Lung (tissue), 12 donors: ENCODE data around the gene CLSTN2. TPM values are rescaled to one million over a fixed set of nuclear protein-coding genes. Genes with fewer than 3 reads are reported as not detected.
A peak's percentile ranks its signal among the peaks of the same experiment; 100 is the strongest.

Experiments
- ATAC-seq: fragments of 200-7000 bp; cut with Tn5 transposase; one replicate; pipeline ENCODE4 v1.9.1; 2020; ENCODE audit warnings: moderate number of reproducible peaks; ENCODE audit not compliant: insufficient read depth, low FRiP score
- DNase-seq, 3 donors: peaks; one replicate each; pipeline ENCODE4 v3.0.0-alpha.2; 2013 to 2017
- H3K27ac ChIP-seq, 2 donors: one replicate each; pipeline ENCODE4 v1.5.1; 2013; ENCODE audit warnings: mild to moderate bottlenecking in 2 of 2, moderate library complexity in 2 of 2, control low read depth in 1 of 2, inconsistent platforms in 1 of 2, low read depth in 1 of 2, low read length in 1 of 2
- H3K27me3 ChIP-seq, 3 donors: one replicate each; pipeline ENCODE4 v1.5.1; 2013; ENCODE audit warnings: low read length in 2 of 3; ENCODE audit not compliant: control insufficient read depth in 3 of 3, insufficient read depth in 3 of 3
- H3K36me3 ChIP-seq, 4 donors: one replicate each; pipeline ENCODE4 v1.5.1; 2013; ENCODE audit warnings: low read length in 4 of 4, mild to moderate bottlenecking in 1 of 4, moderate library complexity in 1 of 4; ENCODE audit not compliant: control insufficient read depth in 4 of 4, insufficient read depth in 4 of 4
- H3K4me1 ChIP-seq, 5 donors: one replicate each; pipeline ENCODE4 v1.5.1; 2013; ENCODE audit warnings: low read length in 5 of 5, mild to moderate bottlenecking in 2 of 5, moderate library complexity in 1 of 5; ENCODE audit not compliant: control insufficient read depth in 5 of 5, insufficient read depth in 5 of 5
- H3K4me3 ChIP-seq: one replicate; pipeline ENCODE4 v1.5.1; 2013; ENCODE audit warnings: mild to moderate bottlenecking, control low read depth, moderate library complexity
- H3K9ac ChIP-seq, 2 donors: one replicate each; pipeline ENCODE4 v1.5.1; 2013; ENCODE audit warnings: low read length in 2 of 2, control low read depth in 1 of 2; ENCODE audit not compliant: insufficient read depth in 1 of 2
- H3K9me3 ChIP-seq, 4 donors: one replicate each; pipeline ENCODE4 v1.5.1; 2013; ENCODE audit warnings: low read length in 3 of 4, mild to moderate bottlenecking in 1 of 4, moderate library complexity in 1 of 4; ENCODE audit not compliant: control insufficient read depth in 4 of 4, insufficient read depth in 3 of 4
- CTCF ChIP-seq: IDR thresholded peaks from 2 replicates; pipeline ENCODE4 v1.5.1; 2012; ENCODE audit warnings: mild to moderate bottlenecking; ENCODE audit errors: control extremely low read depth, extremely low read depth
- WGBS, 2 donors: extraction: QIAGEN DNeasy Blood & Tissue Kit; methylation state at CpG; one replicate each; pipeline ENCODE4 v1.1.7; 2013; 5-methylcytosine and 5-hydroxymethylcytosine counted together
- polyA plus RNA-seq, 2 donors: library from polyadenylated mRNA; stranded (reverse); fragments of 200-250 nt; gene quantifications; one replicate each; pipeline ENCODE4 v1.2.1, GENCODE V29; 2013
- total RNA-seq, 2 donors: library from RNA; depleted of rRNA in 1 of 2; stranded (reverse); fragments of >200 nt in 1 of 2; gene quantifications; one replicate each; pipeline ENCODE4 v1.2.1, GENCODE V29; 2014 to 2021
- donor health status: control.
- donor health status: control.
- donor health status: Bipolar disorder and iron deficiency.
- donor health status: healthy.
- donor health status: DM: yes; HTN: yes; CAD: no.

CLSTN2 gene
- total and polyA plus RNA-seq, 4 donors, result 0.07 to 2.4 (median 1.3) TPM

DNA sequence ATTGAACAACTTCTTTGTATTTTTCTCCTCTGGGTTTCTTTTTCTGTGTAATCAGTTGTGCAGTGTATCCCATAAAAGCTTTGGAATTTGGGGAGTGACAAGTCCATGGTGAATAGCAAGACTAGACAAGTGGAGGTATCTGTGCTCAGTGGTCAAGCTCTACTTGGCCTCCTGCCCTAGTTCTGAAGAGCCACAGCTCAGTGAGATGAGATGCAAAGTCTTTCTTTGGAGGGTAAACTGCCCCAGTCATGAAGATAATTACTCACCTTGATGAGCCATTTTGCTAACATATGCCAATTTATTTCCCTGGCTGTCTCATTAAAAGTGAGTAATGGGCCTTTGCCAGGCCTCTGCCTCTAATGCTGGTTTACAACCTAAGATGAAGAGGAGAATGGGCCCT lies 471.7 kb downstream of the CLSTN2 start:
- H3K27me3 ChIP-seq, result no peaks in the 10 kb centered on the region
- no peak for DNase-seq
- H3K4me1 ChIP-seq, result peaks cover 0 to 6% (median 0%) of the 10 kb centered on the region in 5 donors
- no peak for TF ChIP-seq CTCF
- H3K4me3 ChIP-seq, result no peak overlapping the region
- no peak overlapping the region for H3K9ac ChIP-seq
- H3K9me3 ChIP-seq, result peaks cover 0 to 9% (median 4%) of the 10 kb centered on the region in 4 donors
- no peak for ATAC-seq
- no peaks in the 10 kb centered on the region for H3K36me3 ChIP-seq
- no peak overlapping the region for H3K27ac ChIP-seq

GRCh38 chr3:140408252-140408651 lies 473.3 kb downstream of the CLSTN2 start:
- Histone ChIP-seq H3K27ac (no peak overlapping the region), H3K27me3 (no peaks in the 10 kb centered on the region), H3K36me3 (no peaks in the 10 kb centered on the region), H3K9ac (no peak overlapping the region), H3K9me3 (peaks cover 0 to 11% (median 4%) of the 10 kb centered on the region in 4 donors), H3K4me1 (peaks cover 0 to 6% (median 0%) of the 10 kb centered on the region in 5 donors), H3K4me3 (no peak overlapping the region)
- WGBS, 2 donors, result 91 to 94% methylated on average over 3 of the region's 3 CpGs
- TF ChIP-seq CTCF, result no peak
- ATAC-seq, result no peak
- DNase-seq, result no peak

DNA sequence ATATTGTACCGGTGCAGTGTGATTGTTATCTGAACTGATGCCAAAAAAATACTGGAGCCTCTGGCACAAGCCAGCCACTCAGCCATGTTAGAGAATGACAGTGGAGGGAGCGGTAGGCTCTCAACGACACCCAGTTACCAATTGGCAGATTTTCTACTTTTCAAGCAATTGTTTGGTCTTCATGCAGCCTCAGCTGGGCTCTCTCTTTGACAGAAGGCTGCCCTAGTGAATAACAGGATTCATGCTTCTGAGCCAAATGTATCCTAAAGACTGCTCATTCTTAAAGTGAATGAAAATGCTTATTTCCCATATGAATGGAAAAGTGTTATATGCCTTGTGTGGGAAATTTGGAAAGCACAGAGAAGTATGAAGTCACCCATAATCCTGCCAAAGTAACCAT lies 481.7 kb downstream of the CLSTN2 start:
- ATAC-seq (no peak), DNase-seq (peak in 2 of 3 donors; percentile 18 to 32)
- H3K27me3 ChIP-seq, result no peaks in the 10 kb centered on the region
- WGBS, 2 donors, result 64 to 82% methylated on average over 3 of the region's 3 CpGs
- no peak for TF ChIP-seq CTCF
- H3K4me3 ChIP-seq, result no peak overlapping the region
- peaks cover 0 to 2% (median 0%) of the 10 kb centered on the region in 4 donors for H3K9me3 ChIP-seq
- H3K9ac ChIP-seq, result no peak overlapping the region
- H3K4me1 ChIP-seq, result peaks cover 0 to 10% (median 2%) of the 10 kb centered on the region in 5 donors
- H3K36me3 ChIP-seq, result no peaks in the 10 kb centered on the region
- H3K27ac ChIP-seq, result no peak overlapping the region
